GM12878 (cell line): ENCODE data around the gene LTK. TPM values are rescaled to one million over a fixed set of nuclear protein-coding genes. Genes with fewer than 3 reads are reported as not detected.

ENCODE experiments used
- ATAC-seq: fragments of 200-7000 bp; cut with Tn5 transposase; 3 replicates; pipeline ENCODE4 v1.9.1; 2020; ENCODE audit warnings: mild to moderate bottlenecking, moderate library complexity
- BruUV-seq: library from RNA; stranded (reverse); fragments of 400-500 nt; replicated peaks from 2 replicates; lab custom pipeline; 2021; lab: Mats Ljungman, UMichigan
- CTCF ChIA-PET: fragments of 300-600 bp; sonication (Branson Sonifier 250); formaldehyde crosslinking; extraction: SDS; loops from one replicate; lab custom pipeline; 2021; ENCODE audit warnings: inconsistent platforms; lab: Yijun Ruan, JAX
- POLR2A ChIA-PET: fragments of 350-600 bp; formaldehyde crosslinking; extraction: SDS; loops from one replicate; lab custom pipeline; 2021; ENCODE audit warnings: inconsistent platforms; lab: Charles Lee
- RAD21 ChIA-PET: fragments of 300-600 bp; sonication (Branson Sonifier 250); formaldehyde crosslinking; loops from one replicate; lab custom pipeline; 2023; ENCODE audit warnings: antibody characterized with exemption; ENCODE audit not compliant: unreplicated experiment; lab: Charles Lee
- SMC1A ChIA-PET: fragments of 300-600 bp; sonication (Branson Sonifier 250); formaldehyde crosslinking; loops from one replicate; lab custom pipeline; 2023; ENCODE audit not compliant: unreplicated experiment, uncharacterized antibody; lab: Charles Lee
- DNase-seq: peaks from one replicate; pipeline ENCODE4 v3.0.0-alpha.2; 2011; ENCODE audit warnings: low read depth, low spot score
- FAIRE-seq: peaks from 3 replicates; lab custom pipeline; 2011; peaks lifted over from hg19 to GRCh38; lab: Jason Lieb, UNC
- H2AFZ ChIP-seq: 2 replicates; pipeline ENCODE4 v1.6.0; 2011; ENCODE audit warnings: low read depth, low read length, control low read depth; ENCODE audit not compliant: control insufficient read depth
- H3K27ac ChIP-seq: 2 replicates; pipeline ENCODE4 v1.5.1; 2011; ENCODE audit warnings: control low read depth; ENCODE audit not compliant: control insufficient read depth, insufficient read depth
- H3K27me3 ChIP-seq, 2 experiments: replicated peaks in 1 of 2; 2 replicates each; pipeline versions ENCODE4 v1.6.0 to v1.6.1; 2011; ENCODE audit warnings: low read length in 1 of 2; ENCODE audit not compliant: control insufficient read depth in 2 of 2, insufficient read depth in 2 of 2
- H3K36me3 ChIP-seq, 2 experiments: 2 replicates each; pipeline ENCODE4 v1.5.1; 2011; ENCODE audit warnings: low read length in 1 of 2; ENCODE audit not compliant: control insufficient read depth in 2 of 2, insufficient read depth in 2 of 2
- H3K4me1 ChIP-seq: 2 replicates; pipeline ENCODE4 v1.6.1; 2011; ENCODE audit warnings: mild to moderate bottlenecking, low read length, moderate library complexity, mixed read lengths; ENCODE audit not compliant: control insufficient read depth, insufficient read depth
- H3K4me2 ChIP-seq: 2 replicates; pipeline ENCODE4 v1.6.0; 2011; ENCODE audit warnings: control low read depth; ENCODE audit not compliant: control insufficient read depth, insufficient read depth
- H3K4me3 ChIP-seq: fragments of 200-600 bp; sonication (generic); 2 replicates; pipeline ENCODE4 v1.5.1; 2016
- H3K79me2 ChIP-seq: 2 replicates; pipeline ENCODE4 v1.6.0; 2011; ENCODE audit warnings: low read length; ENCODE audit not compliant: control insufficient read depth, insufficient read depth
- H3K9ac ChIP-seq: 2 replicates; pipeline ENCODE4 v1.8.0; 2011; ENCODE audit warnings: low read length, control low read depth, mixed read lengths; ENCODE audit not compliant: control insufficient read depth, insufficient read depth
- H3K9me3 ChIP-seq: replicated peaks from 3 replicates; pipeline ENCODE4 v1.5.1; 2011; ENCODE audit warnings: mild to moderate bottlenecking, low read length; ENCODE audit not compliant: control insufficient read depth, insufficient read depth
- H4K20me1 ChIP-seq: 2 replicates; pipeline ENCODE4 v1.6.0; 2011; ENCODE audit not compliant: control insufficient read depth, insufficient read depth
- ATF7 ChIP-seq: fragments of 450-650 bp; IDR thresholded peaks from 2 replicates; pipeline ENCODE4 v1.6.1; 2016; ENCODE audit warnings: low read depth, mild to moderate bottlenecking
- BCL11A ChIP-seq: IDR thresholded peaks from 2 replicates; pipeline ENCODE4 v1.6.1; 2011; ENCODE audit warnings: low read depth, low read length
- CBX3 ChIP-seq: fragments of 200-600 bp; sonication (generic); IDR thresholded peaks from 2 replicates; pipeline ENCODE4 v1.6.1; 2016; ENCODE audit warnings: low read depth, borderline replicate concordance
- CHD1 ChIP-seq: IDR thresholded peaks from 2 replicates; pipeline ENCODE4 v1.6.1; 2012; ENCODE audit warnings: low read depth, low read length, improper control_type of control experiment
- EGR1 ChIP-seq, 2 experiments: IDR thresholded peaks; 1 replicate in 1 of 2; 2 replicates in 1 of 2; pipeline ENCODE4 v1.6.1; 2011 to 2012; ENCODE audit warnings: low read depth in 2 of 2, low read length in 2 of 2, borderline replicate concordance in 1 of 2, mild to moderate bottlenecking in 1 of 2, moderate library complexity in 1 of 2
- ETV6 ChIP-seq, 2 experiments: fragments of 450-650 bp in 1 of 2; IDR thresholded peaks in 1 of 2; conservative IDR thresholded peaks in 1 of 2; 2 replicates each; pipeline ENCODE4 v1.6.1; 2014; ENCODE audit warnings: antibody characterized with exemption in 1 of 2, borderline replicate concordance in 1 of 2, low read depth in 1 of 2, mild to moderate bottlenecking in 1 of 2, moderate library complexity in 1 of 2
- HDAC6 ChIP-seq: fragments of 200-600 bp; sonication (generic); IDR thresholded peaks from one replicate; pipeline ENCODE4 v1.8.0; 2017; ENCODE audit warnings: antibody characterized with exemption; ENCODE audit not compliant: unreplicated experiment
- IRF4 ChIP-seq: IDR thresholded peaks from 2 replicates; pipeline ENCODE4 v1.6.1; 2011; ENCODE audit warnings: low read depth, low read length
- KAT2A ChIP-seq: conservative IDR thresholded peaks from 2 replicates; pipeline ENCODE4 v1.6.1; 2011; ENCODE audit warnings: low read depth, low read length; ENCODE audit not compliant: control insufficient read depth
- LARP7 ChIP-seq: fragments of 450-650 bp; IDR thresholded peaks from 2 replicates; pipeline ENCODE4 v1.6.1; 2017; ENCODE audit warnings: mild to moderate bottlenecking
- MTA2 ChIP-seq: fragments of 450-650 bp; IDR thresholded peaks from 2 replicates; pipeline ENCODE4 v1.6.1; 2016; ENCODE audit warnings: low read depth, mild to moderate bottlenecking, moderate library complexity
- MTA3 ChIP-seq: IDR thresholded peaks from 2 replicates; pipeline ENCODE4 v1.6.1; 2012; ENCODE audit warnings: low read length, inconsistent platforms, borderline replicate concordance
- MYB ChIP-seq: fragments of 150-350 bp; IDR thresholded peaks from 2 replicates; pipeline ENCODE4 v1.6.1; 2014; ENCODE audit warnings: mild to moderate bottlenecking, low read depth, low read length, borderline replicate concordance
- MYC ChIP-seq: IDR thresholded peaks from 2 replicates; pipeline ENCODE4 v1.6.1; 2011; ENCODE audit warnings: mild to moderate bottlenecking, low read length, moderate library complexity, inconsistent platforms; ENCODE audit not compliant: insufficient read depth, insufficient replicate concordance, insufficient read length, severe bottlenecking
- NFXL1 ChIP-seq: fragments of 450-650 bp; IDR thresholded peaks from 2 replicates; pipeline ENCODE4 v1.6.1; 2017; ENCODE audit warnings: antibody characterized with exemption, mild to moderate bottlenecking, borderline replicate concordance
- NFYA ChIP-seq: IDR thresholded peaks from 2 replicates; pipeline ENCODE4 v1.6.1; 2011; ENCODE audit warnings: low read depth, mild to moderate bottlenecking, low read length, improper control_type of control experiment, borderline replicate concordance
- NR2C1 ChIP-seq: fragments of 450-650 bp; IDR thresholded peaks from 2 replicates; pipeline ENCODE4 v1.6.1; 2017; ENCODE audit warnings: antibody characterized with exemption, mild to moderate bottlenecking, moderate library complexity
- SUZ12 ChIP-seq: fragments of 200-600 bp; sonication (generic); IDR thresholded peaks from one replicate; pipeline ENCODE4 v1.6.1; 2018; ENCODE audit warnings: antibody characterized with exemption, mild to moderate bottlenecking; ENCODE audit not compliant: unreplicated experiment
- TAF1 ChIP-seq: IDR thresholded peaks from 2 replicates; pipeline ENCODE4 v1.6.1; 2011; ENCODE audit warnings: mild to moderate bottlenecking, low read depth, low read length, borderline replicate concordance
- TCF7 ChIP-seq: IDR thresholded peaks from 2 replicates; pipeline ENCODE4 v1.6.1; 2014; ENCODE audit warnings: antibody characterized with exemption, borderline replicate concordance
- WGBS: methylation state at CpG from one replicate; pipeline ENCODE4 v1.1.6; 2016; ENCODE audit warnings: low lambda C conversion rate; ENCODE audit not compliant: insufficient replicate concordance, insufficient coverage; ENCODE audit errors: missing lambda C conversion rate; 5-methylcytosine and 5-hydroxymethylcytosine counted together
- in situ Hi-C: fragments of 300-500 bp; cut with MboI; formaldehyde crosslinking; loops from 9 replicates; pipeline ENCODE4 v1.14.3; 2018; ENCODE audit warnings: mixed read lengths
- intact Hi-C: fragments of 100-400 bp; cut with micrococcal nuclease; formaldehyde crosslinking; loops from one replicate; pipeline ENCODE4 v1.14.2; 2022; ENCODE audit not compliant: unreplicated experiment
- polyA plus RNA-seq, 11 experiments: library from polyadenylated mRNA; depleted of rRNA in 4 of 11; unstranded in 6 of 11; stranded (reverse) in 5 of 11; fragments of >200 nt; fragmentation: Nextera tagmentation in 4 of 11; fragmentation: Illumina TruSeq in 1 of 11; extraction: Ambion mirVana in 4 of 11; extraction: Trizol in 1 of 11; gene quantifications; 1 replicate in 1 of 11; 2 replicates in 10 of 11; pipeline versions ENCODE4 v1.2.1 to v1.2.3, GENCODE V29; 2011 to 2016; ENCODE audit warnings: inconsistent platforms in 2 of 11, missing spikeins in 2 of 11, low read depth in 1 of 11
- total RNA-seq, 4 experiments: library from RNA; depleted of rRNA in 3 of 4; stranded (reverse); fragments of >200 nt in 3 of 4; fragmentation: Illumina TruSeq in 1 of 4; extraction: Trizol in 1 of 4; gene quantifications; 2 replicates each; pipeline versions ENCODE4 v1.2.1 to v1.2.3, GENCODE V29; 2013 to 2021

Gene LTK
- total and polyA plus RNA-seq, 10 of the 15 experiments (the other 5 are each of a cell fraction or from before 2014, with no cell fraction given) = 0.07 to 0.80 (median 0.20) TPM; not detected in 1

DNA sequence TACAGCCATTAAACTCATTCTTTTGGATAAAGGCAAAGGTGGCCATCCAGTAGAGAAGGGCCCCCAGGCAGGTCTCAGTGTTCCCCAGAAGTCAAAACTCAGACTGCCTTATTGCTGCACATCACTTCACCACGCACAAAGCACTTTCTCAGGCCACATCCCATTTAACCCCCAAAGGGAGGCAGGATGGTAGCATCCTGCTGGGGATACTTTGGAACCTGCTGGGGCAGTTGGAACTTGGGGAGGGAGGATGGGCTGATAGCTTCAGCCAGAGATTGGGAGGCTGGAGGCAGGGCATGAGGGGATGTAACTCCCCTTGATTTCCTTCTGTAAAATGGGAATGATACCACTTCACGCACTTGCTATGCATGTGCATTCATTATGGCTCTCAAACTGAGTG lies 15.0 kb downstream of the LTK start:
- no peak overlapping the region for H3K9ac ChIP-seq
- no peak for DNase-seq
- SMC1A ChIA-PET = no interaction called here
- TF ChIP-seq ETV6 (conservative IDR thresholded peaks at IDR 0.05 in 1 of 2, IDR thresholded peaks at IDR 0.05 in 1 of 2; ENCODE audit: borderline replicate concordance in 1 of 2, low read depth in 1 of 2) (no peak), MTA2 (no peak), MYB (no peak), EGR1 (IDR thresholded peaks at IDR 0.05; ENCODE audit: borderline replicate concordance in 1 of 2, low read depth in 2 of 2, low read length in 2 of 2) (no peak), TAF1 (no peak), HDAC6 (no peak), NR2C1 (no peak), CBX3 (no peak), KAT2A (no peak), IRF4 (no peak), ATF7 (no peak), TCF7 (no peak), NFXL1 (no peak), LARP7 (no peak), MTA3 (no peak), SUZ12 (no peak), BCL11A (no peak), MYC (no peak), CHD1 (no peak), NFYA (no peak)
- TF ChIP-seq, all 136 proteins: peak for 0
- POLR2A ChIA-PET = no interaction called here
- no peak for ATAC-seq
- FAIRE-seq = no peak
- no TSS peak for BruUV-seq
- no peaks in the 10 kb centered on the region; the same call in 1 of the 2 replicates for H4K20me1 ChIP-seq
- no peaks in the 10 kb centered on the region for H3K9me3 ChIP-seq
- no peaks in the 10 kb centered on the region for H3K36me3 ChIP-seq
- no peak overlapping the region for H3K4me2 ChIP-seq
- H3K4me3 ChIP-seq = no peak overlapping the region
- in situ Hi-C loops (no loop called here), intact Hi-C loops (no loop called here)
- WGBS = 73% methylated on average over 2 of the region's 2 CpGs
- H3K4me1 ChIP-seq = peaks cover 18% of the 10 kb centered on the region
- peaks cover 20 to 22% of the 10 kb centered on the region in 2 experiments for H3K27me3 ChIP-seq
- RAD21 ChIA-PET = no interaction called here
- CTCF ChIA-PET = no interaction called here
- no peak overlapping the region for H3K27ac ChIP-seq
- H3K79me2 ChIP-seq = no peaks in the 10 kb centered on the region
- no peak overlapping the region for H2AFZ ChIP-seq
